ENCODE results near the gene ANTKMT. TPM values are rescaled to one million over a fixed set of nuclear protein-coding genes. Genes with fewer than 3 reads are reported as not detected.

Gene ANTKMT
- total and polyA plus RNA-seq, 2 of the 4 experiments (the other 2 are of a cell fraction), result 7.3 to 16.2 TPM

- Histone ChIP-seq H3K23ac (ENCODE audit: low read depth, low read length) (no peak overlapping the region), H4K5ac (ENCODE audit: low read depth, low read length) (no peak overlapping the region), H3K56ac (ENCODE audit: extremely low read depth, insufficient read depth, low read length) (no peak overlapping the region), H3K9ac (ENCODE audit: low read depth, low read length) (no peak overlapping the region), H3K4ac (ENCODE audit: low read depth, low read length) (no peak overlapping the region), H4K91ac (ENCODE audit: insufficient read depth, low read depth, low read length) (no peak overlapping the region), H3K36me3 (ENCODE audit: control insufficient read depth, insufficient read depth, low read length) (peaks cover 48% of the 10 kb centered on the region), H3K18ac (ENCODE audit: low read depth, low read length) (no peak overlapping the region), H3K9me1 (ENCODE audit: insufficient read depth, low read length) (no peaks in the 10 kb centered on the region), H3K27ac (ENCODE audit: insufficient read depth, low read length) (no peak overlapping the region), H3K14ac (replicated peaks; ENCODE audit: low read depth, low read length) (no peak overlapping the region), H3K27me3 (ENCODE audit: control insufficient read depth, insufficient read depth, low read length) (no peaks in the 10 kb centered on the region), H4K8ac (ENCODE audit: low read depth in 2 of 2, low read length in 2 of 2) (no peak overlapping the region), H2BK5ac (ENCODE audit: low read depth, low read length, poor library complexity, severe bottlenecking) (no peak overlapping the region), H2BK15ac (ENCODE audit: low read depth, low read length) (no peak overlapping the region), H2AFZ (replicated peaks; ENCODE audit: low read length, poor library complexity) (no peak overlapping the region), H2AK5ac (ENCODE audit: low read depth, low read length) (no peak overlapping the region), H3K4me3 (ENCODE audit: insufficient read depth, low read depth, low read length) (no peak overlapping the region), H3K9me3 (ENCODE audit: control insufficient read depth, insufficient read depth, low read length) (no peaks in the 10 kb centered on the region), H3K4me2 (ENCODE audit: low read depth, low read length) (no peak overlapping the region), H2BK20ac (ENCODE audit: low read depth, low read length) (no peak overlapping the region), H3K79me1 (ENCODE audit: low read depth in 1 of 2, low read length in 2 of 2) (peaks cover 0 to 4% of the 10 kb centered on the region in 2 experiments; a peak in 1 of 4 replicates), H2AK9ac (replicated peaks; ENCODE audit: low read depth, low read length, poor library complexity) (peak overlapping the region; percentile 42), H3K4me1 (ENCODE audit: control insufficient read depth, insufficient read depth, low read length) (peaks cover 3% of the 10 kb centered on the region), H2BK120ac (ENCODE audit: low read depth, low read length) (no peak overlapping the region), H4K20me1 (ENCODE audit: insufficient read depth, low read length) (peaks cover 4% of the 10 kb centered on the region)
- POLR2A ChIA-PET (ENCODE audit: unreplicated experiment), result no interaction called here
- intact Hi-C loops (cut with micrococcal nuclease), result no loop called here
- CTCF ChIA-PET, result no interaction called here
- TF ChIP-seq RCOR1 (IDR thresholded peaks at IDR 0.05; ENCODE audit: insufficient replicate concordance, low read length) (no peak), SMC3 (IDR thresholded peaks at IDR 0.05; ENCODE audit: low read depth, low read length) (0 out of 2 replicates have a peak, but pooled peaks have one; percentile 9)
- TF ChIP-seq, protein P1, sequence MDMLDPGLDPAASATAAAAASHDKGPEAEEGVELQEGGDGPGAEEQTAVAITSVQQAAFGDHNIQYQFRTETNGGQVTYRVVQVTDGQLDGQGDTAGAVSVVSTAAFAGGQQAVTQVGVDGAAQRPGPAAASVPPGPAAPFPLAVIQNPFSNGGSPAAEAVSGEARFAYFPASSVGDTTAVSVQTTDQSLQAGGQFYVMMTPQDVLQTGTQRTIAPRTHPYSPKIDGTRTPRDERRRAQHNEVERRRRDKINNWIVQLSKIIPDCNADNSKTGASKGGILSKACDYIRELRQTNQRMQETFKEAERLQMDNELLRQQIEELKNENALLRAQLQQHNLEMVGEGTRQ (IDR thresholded peaks at IDR 0.05; ENCODE audit: low read depth, low read length), result no peak
- no TSS peak for BruUV-seq (replicated peaks)
- dilution Hi-C loops (cut with HindIII; ENCODE audit: low sequenced_read_pairs, unreplicated experiment), result no loop called here
- ATAC-seq (ENCODE audit: low read depth), result no peak
- in situ Hi-C loops (cut with MboI; ENCODE audit: low sequenced_read_pairs), result no loop called here
- DNase-seq, result peak; percentile 21
- WGBS, 2 experiments (ENCODE audit: extremely low coverage in 2 of 2, insufficient read length in 1 of 2), result 93% methylated on average over 5 of the region's 13 CpGs; no CpG with 5 or more reads in 1 of the 2 experiments
These were observed 12.0 kb downstream of the ANTKMT start for GRCh38 chr16:732936-733335.

Measured in IMR-90 (cell line).